ENCODE results near the gene HCFC1.

HCFC1 gene

GRCh38 chrX:153938226-153938786 is 33.3 kb downstream of the HCFC1 start:
- peak; percentile 47 for DNase-seq

GRCh38 chrX:153937056-153937455 is 34.6 kb downstream of the HCFC1 start:
- DNase-seq: no peak

- DNase-seq: no peak
Measured at GRCh38 chrX:153935326-153935851, 36.2 kb downstream of the HCFC1 start.

- peak; percentile 80 for DNase-seq
Measured at GRCh38 chrX:153934762-153935325, 36.8 kb downstream of the HCFC1 start, which contains the start of gene NAA10. TSS of gene NAA10 (minus strand) at chrX:153935037. CDS start at chrX:153934904, 133 bp downstream.

GRCh38 chrX:153934148-153934761 is 37.4 kb downstream of the HCFC1 start:
- DNase-seq: no peak

DNA sequence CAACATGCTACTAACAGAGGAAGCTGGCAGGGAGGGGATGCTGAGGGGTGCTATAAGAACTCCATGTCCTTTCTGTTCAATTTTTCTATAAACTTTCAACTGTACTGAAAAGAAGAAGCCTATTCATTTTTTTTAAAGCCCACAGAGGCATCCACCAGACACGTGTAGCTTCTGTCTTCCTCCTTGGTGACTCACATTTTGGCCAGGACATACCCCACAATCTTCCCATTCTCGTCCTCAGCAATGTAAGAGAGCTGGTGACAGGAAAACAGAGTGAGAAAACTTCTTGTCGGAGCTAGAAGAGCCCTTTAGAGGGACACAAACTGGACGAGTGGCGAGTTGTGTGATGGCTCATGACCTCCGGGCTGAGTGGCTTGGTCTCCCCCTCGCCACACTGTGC is 37.9 kb downstream of the HCFC1 start:
- DNase-seq: no peak

DNA sequence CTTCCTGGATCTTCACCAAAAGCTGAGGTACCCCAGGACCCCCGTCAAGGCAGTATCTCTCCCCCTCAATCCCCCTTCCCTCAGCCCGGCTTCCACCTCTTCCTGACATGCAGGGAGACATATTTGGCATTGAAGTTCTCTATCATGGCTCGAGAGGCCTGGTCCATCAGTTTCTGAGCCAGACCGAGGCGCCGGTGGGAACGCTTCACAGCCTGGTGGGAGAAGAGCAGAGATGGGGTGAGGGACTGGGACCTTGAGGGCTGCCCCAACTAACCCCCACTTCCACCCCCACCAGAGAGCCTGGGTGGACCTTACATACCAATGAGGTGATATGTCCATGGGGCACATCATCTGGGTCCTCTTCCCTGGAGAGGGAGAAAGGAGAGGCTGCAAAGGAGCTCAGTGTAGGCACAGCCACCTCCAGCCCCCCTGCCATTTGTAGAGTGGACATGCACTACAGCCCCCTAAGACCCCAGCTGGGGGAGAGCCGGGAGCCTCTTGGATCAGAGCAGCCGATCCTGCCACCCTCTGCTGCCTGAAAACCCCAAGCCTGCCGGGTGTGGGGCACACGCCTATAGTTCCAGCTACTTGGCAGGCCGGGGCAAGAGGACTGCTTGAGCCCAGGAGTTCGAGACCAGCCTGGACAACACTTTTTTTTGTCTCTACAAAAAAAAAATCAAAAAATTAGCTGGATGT is 39.2 kb downstream of the HCFC1 start:
- no peak for DNase-seq

- no peak for DNase-seq
Measured at GRCh38 chrX:153931748-153932147, 39.9 kb downstream of the HCFC1 start.

- no peak for DNase-seq
Measured at GRCh38 chrX:153931151-153931550, 40.5 kb downstream of the HCFC1 start.

DNA sequence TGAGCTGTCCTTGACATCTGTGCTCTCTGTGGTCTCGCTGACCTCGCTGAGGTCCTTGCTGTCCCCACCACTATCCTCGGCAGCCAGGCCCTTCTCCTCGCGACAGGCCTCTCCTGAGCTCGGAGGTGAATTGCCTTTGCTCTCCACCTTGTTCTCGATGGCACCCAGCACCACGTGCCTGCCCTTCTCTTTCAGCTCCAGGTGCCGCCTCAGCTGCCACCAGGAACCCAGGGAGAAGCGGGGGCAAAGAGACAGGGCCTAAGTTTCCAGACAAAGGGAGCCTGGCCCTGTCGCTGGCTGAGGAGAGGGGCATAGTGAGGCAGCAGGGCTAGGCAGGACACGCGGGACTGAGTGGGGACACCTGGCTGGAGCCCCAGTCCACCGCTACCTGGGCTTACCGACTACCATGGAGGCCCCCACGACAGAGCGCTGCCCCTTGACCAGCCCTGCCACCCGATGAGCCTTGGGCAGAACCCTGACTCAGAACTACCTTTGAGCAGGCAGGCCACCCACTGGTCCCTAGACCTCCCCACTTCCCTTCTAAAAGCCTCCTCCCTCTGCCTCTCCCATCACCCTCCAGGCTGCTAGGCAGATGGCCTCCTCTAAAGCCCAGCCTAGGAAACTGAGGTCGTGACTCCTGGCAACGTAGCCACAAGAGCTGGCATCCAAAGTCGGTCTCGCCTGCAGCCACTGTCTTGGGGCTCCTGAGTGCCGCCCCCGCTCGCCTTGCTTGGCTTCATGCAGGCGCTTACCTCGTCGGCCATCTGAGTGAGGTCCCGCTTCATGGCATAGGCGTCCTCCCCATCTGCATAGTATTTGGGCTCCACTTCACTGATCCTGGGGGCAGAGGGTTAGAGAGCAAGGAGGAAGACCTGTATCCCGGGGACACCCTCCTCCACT is 41.4 kb downstream of the HCFC1 start:
- no peak for DNase-seq

- DNase-seq: no peak
Measured at GRCh38 chrX:153929576-153929975, 42.0 kb downstream of the HCFC1 start.

DNA sequence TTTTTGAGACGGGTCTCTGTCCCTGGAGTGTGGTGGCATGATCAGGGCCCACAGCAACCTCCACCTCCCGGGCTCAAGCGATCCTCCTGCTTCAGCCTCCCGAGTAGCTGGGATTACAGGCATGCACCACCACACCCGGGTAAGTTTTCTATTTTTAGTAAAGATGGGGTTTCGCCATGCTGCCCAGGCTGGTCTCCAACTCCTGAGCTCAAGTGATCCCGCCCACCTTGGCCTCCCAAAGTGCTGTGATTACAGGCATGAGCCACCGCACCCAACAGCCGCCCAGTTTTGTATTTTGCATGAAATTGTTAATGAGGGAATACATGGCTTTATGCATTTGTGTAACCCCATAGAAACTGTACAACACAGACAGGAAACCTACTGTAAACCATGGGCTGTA is 42.8 kb downstream of the HCFC1 start:
- no peak for DNase-seq

GRCh38 chrX:153927922-153928760 is 43.5 kb downstream of the HCFC1 start:
- DNase-seq: peak; percentile 95

GRCh38 chrX:153927672-153927921 is 44.0 kb downstream of the HCFC1 start:
- no peak for DNase-seq

- DNase-seq: peak; percentile 82
Measured at GRCh38 chrX:153926858-153927671, 44.6 kb downstream of the HCFC1 start.

DNA sequence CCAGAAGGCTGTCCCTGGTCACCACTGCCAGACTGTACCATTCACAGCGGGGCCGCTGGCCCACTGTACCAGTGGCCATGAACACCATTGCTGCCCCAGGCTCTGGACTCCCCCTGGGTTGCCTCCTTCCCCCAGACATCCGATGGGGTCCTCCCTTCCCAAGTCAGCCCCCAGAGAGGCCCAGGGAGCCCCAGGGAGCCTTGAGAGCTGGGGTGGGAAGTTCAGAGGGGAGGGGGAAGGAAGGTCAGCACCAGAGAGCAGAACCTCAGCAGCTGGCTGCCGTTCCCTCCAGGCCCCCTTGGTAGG is 45.1 kb downstream of the HCFC1 start:
- DNase-seq: no peak

DNA sequence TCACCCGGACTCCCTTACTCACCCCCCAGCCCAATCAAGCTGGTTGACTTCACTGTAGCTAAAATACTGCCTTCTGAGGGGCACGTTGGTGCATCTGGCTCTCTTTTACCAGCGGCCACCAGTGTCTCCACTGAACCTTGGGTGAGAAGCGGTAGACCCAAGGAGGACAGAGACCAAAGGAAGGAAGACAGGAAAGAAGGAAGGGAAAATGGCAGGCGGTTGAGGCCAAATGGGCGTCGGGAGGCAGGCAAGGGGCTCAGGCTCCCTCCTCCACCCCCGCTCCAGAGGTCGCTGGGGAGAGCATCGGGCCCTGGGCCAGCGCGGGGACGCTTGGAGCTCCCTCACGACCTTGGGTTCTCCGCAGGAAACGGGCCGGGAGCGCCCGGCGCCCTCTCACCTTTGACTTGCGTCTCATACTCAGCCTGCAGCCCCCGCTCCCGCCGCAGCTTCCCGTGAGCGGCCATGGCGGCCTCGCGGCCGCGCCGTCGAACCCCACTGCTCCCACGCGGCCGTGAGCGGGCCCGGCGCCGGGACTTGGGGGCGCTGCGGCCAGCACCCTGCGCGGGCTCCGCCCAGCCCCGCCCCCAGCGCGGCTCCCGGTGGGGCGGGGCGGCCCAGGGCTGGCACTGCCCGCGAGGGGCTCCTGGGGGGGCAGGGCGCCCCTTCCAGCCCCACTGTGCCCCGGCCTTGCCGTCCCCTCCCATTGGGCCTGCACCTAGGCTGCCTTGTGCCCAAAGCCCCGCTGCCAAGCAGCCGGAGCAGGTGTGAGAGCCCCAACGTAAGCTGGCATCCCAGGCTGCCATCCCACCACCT is 45.7 kb downstream of the HCFC1 start, which contains the start of gene ARHGAP4:
Gene ARHGAP4, minus strand, starts transcription at position 526 of the 813 bp plus-strand sequence. Its CDS starts 62 bp downstream, at position 464.
- DNase-seq: peak; percentile 59

DNA sequence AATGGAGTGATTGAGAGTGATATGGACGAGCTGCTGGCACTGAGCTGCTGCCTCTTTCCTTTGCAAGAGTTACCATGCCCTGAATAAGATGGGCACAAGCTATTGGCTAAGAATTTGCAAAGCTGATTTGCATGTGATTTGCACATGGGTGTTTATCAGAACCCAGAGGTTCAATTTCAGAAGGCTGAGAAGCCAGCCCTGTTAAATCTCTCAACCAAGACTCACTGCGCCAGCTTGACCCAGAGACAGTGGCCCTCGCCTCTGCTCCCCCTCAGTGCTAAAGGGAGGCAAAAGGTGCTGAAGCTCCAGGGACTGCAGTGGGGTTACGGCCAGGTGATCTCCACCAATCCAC is 46.3 kb downstream of the HCFC1 start:
- peak; percentile 62 for DNase-seq

DNA sequence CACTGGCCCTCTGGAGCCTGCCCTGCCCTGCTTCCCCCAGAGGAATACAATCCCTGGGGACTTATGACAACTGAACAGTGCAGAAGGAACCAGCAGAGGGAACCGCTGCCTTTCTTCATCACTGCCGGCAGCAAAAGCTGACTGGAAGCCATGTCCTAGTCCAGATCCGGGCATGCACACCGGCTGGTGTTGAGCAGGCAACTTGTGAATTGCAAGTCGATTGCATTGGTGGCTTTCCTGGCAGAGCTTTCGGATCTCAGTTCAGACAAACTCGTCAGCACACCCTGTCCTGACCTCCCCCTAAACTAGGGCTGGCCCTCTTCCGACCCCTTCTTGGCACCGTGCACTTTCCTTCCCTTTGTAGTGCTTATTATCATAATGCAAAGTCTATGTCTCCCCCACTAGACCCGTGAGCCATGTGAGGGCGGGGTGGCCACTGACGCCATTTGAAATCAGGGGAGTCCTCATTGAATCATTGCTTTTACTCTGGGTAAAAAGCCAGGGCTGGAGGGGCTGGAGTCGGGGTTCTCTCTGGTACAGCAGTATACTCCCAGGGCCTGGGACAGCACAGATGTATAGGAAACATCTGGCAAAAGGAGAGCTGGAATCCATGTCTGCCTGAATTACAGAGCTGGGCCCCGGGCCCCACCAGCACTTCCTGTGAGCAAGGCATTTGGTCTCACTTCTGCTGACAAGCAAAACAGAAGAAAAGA is 47.3 kb downstream of the HCFC1 start:
- peak; percentile 70 for DNase-seq
